BLaER1 (cell line): ENCODE data around the gene CXCR4.

Experiments used
- H3K27ac ChIP-seq: shearing (Covaris generic); formaldehyde crosslinking; 2 replicates; pipeline ENCODE4 v1.8.1; 2022
- H3K27me3 ChIP-seq: shearing (Covaris generic); formaldehyde crosslinking; 2 replicates; pipeline ENCODE4 v1.8.1; 2022
- H3K36me3 ChIP-seq: shearing (Covaris generic); formaldehyde crosslinking; 2 replicates; pipeline ENCODE4 v1.8.1; 2022
- H3K4me1 ChIP-seq: shearing (Covaris generic); formaldehyde crosslinking; 2 replicates; pipeline ENCODE4 v1.8.1; 2022
- H3K4me2 ChIP-seq: shearing (Covaris generic); formaldehyde crosslinking; 2 replicates; pipeline ENCODE4 v1.8.1; 2022
- H3K4me3 ChIP-seq: shearing (Covaris generic); formaldehyde crosslinking; 2 replicates; pipeline ENCODE4 v1.8.1; 2022
- H3K9ac ChIP-seq: shearing (Covaris generic); formaldehyde crosslinking; 2 replicates; pipeline ENCODE4 v1.8.1; 2022
- H3K9me3 ChIP-seq: shearing (Covaris generic); formaldehyde crosslinking; 2 replicates; pipeline ENCODE4 v1.8.1; 2022
- H4K20me1 ChIP-seq: shearing (Covaris generic); formaldehyde crosslinking; 2 replicates; pipeline ENCODE4 v1.8.1; 2022
- Cebpa-rat ChIP-seq: shearing (Covaris generic); IDR thresholded peaks from 2 replicates; pipeline ENCODE4 v1.8.1; 2022

Gene CXCR4

GRCh38 chr2:136117909-136118818, at the start of gene CXCR4:
Gene CXCR4, minus strand, starts transcription at chr2:136118149. Its CDS starts 89 bp downstream, at chr2:136118060.
- Histone ChIP-seq H4K20me1 (peaks cover 44% of the 10 kb centered on the region), H3K9ac (peak within 1 kb of the TSS; percentile 88), H3K27me3 (no peaks in the 10 kb centered on the region), H3K36me3 (peaks cover 27% of the 10 kb centered on the region), H3K9me3 (no peaks in the 10 kb centered on the region), H3K4me2 (peak within 1 kb of the TSS; percentile 99), H3K4me1 (peaks cover 51% of the 10 kb centered on the region), H3K4me3 (peak within 1 kb of the TSS; percentile 96), H3K27ac (peak within 1 kb of the TSS; percentile 89)
- no peak for TF ChIP-seq Cebpa-rat

- Histone ChIP-seq H3K9ac (no peak overlapping the region), H3K36me3 (no peaks in the 10 kb centered on the region), H3K4me1 (peaks cover 23% of the 10 kb centered on the region), H3K4me3 (no peak overlapping the region), H3K4me2 (no peak overlapping the region), H3K27me3 (no peaks in the 10 kb centered on the region), H4K20me1 (no peaks in the 10 kb centered on the region), H3K27ac (no peak overlapping the region), H3K9me3 (peaks cover 22% of the 10 kb centered on the region)
- TF ChIP-seq Cebpa-rat, result no peak
These were observed 46.4 kb upstream of the CXCR4 start for GRCh38 chr2:136164280-136164776.

- no peak for TF ChIP-seq Cebpa-rat
- no peak overlapping the region for H3K9ac ChIP-seq
- H3K27me3 ChIP-seq, result no peaks in the 10 kb centered on the region
- no peak overlapping the region for H3K27ac ChIP-seq
- peaks cover 23% of the 10 kb centered on the region for H3K4me1 ChIP-seq
- H4K20me1 ChIP-seq, result no peaks in the 10 kb centered on the region
- peak overlapping the region; percentile 66 for H3K4me2 ChIP-seq
- 0 out of 2 replicates have a peak, but pooled peaks cover 5% of the 10 kb centered on the region for H3K9me3 ChIP-seq
- no peak overlapping the region for H3K4me3 ChIP-seq
- H3K36me3 ChIP-seq, result no peaks in the 10 kb centered on the region
These were observed 44.5 kb upstream of the CXCR4 start for GRCh38 chr2:136162438-136162837.

- no peak overlapping the region for H3K9ac ChIP-seq
- H3K27ac ChIP-seq, result no peak overlapping the region
- no peaks in the 10 kb centered on the region for H3K27me3 ChIP-seq
- H3K4me1 ChIP-seq, result peaks cover 22% of the 10 kb centered on the region
- no peak for TF ChIP-seq Cebpa-rat
- peaks cover 6% of the 10 kb centered on the region for H3K9me3 ChIP-seq
- H3K4me2 ChIP-seq, result peak overlapping the region; percentile 35; the same call in 1 of the 2 replicates
- H4K20me1 ChIP-seq, result no peaks in the 10 kb centered on the region
- H3K4me3 ChIP-seq, result no peak overlapping the region
- no peaks in the 10 kb centered on the region for H3K36me3 ChIP-seq
These were observed 38.5 kb upstream of the CXCR4 start for GRCh38 chr2:136156411-136156810.

DNA sequence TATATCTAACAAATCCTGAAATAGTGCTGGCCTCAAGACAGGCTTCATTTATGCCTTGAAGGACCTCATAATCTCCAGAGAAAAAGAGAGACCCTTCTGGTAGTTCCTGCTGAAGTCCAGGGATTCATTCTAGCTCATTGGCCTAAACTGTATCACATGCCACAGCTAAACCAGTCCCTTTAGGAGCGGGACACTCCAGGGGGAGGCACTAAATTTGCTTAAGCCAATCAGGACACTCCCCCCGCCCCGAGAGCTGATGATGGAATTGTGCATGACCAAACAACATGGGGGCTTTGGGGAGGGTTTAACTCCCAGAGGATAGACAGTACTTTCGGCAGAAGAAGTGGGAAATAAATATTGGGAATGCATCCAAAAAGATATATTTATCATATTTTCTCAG, 36.4 kb upstream of the CXCR4 start:
- H3K4me2 ChIP-seq, result no peak overlapping the region
- no peaks in the 10 kb centered on the region for H3K27me3 ChIP-seq
- TF ChIP-seq Cebpa-rat, result no peak
- H3K27ac ChIP-seq, result no peak overlapping the region
- H3K9me3 ChIP-seq, result peaks cover 6% of the 10 kb centered on the region
- no peak overlapping the region for H3K4me3 ChIP-seq
- no peaks in the 10 kb centered on the region for H4K20me1 ChIP-seq
- no peaks in the 10 kb centered on the region for H3K36me3 ChIP-seq
- H3K9ac ChIP-seq, result no peak overlapping the region
- peaks cover 26% of the 10 kb centered on the region for H3K4me1 ChIP-seq

GRCh38 chr2:136151021-136151971, 33.3 kb upstream of the CXCR4 start:
- TF ChIP-seq Cebpa-rat, result no peak
- Histone ChIP-seq H3K27me3 (no peaks in the 10 kb centered on the region), H3K9me3 (peaks cover 22% of the 10 kb centered on the region), H4K20me1 (no peaks in the 10 kb centered on the region), H3K4me1 (peaks cover 20% of the 10 kb centered on the region), H3K4me3 (no peak overlapping the region), H3K9ac (no peak overlapping the region), H3K4me2 (peak overlapping the region; percentile 23; the same call in 1 of the 2 replicates), H3K36me3 (no peaks in the 10 kb centered on the region), H3K27ac (no peak overlapping the region)

DNA sequence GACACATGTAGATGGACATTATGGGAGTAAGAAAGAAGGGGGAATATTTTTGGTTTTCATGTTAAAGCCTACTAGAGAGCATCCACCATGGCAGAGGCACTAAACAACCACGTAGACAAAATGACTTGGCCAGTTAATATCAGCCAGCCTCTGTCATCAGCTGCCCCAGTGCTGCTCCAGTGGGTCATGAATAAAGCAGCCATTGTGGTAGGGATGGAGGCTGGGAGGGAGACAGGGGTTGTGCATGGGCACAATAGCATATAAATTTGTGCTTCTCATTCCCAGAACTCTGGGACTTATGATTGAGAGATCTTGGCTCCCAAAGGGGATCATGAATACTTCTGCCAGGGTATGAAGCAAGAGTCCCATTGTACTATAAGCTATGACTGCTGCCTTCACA, 31.1 kb upstream of the CXCR4 start:
- H3K36me3 ChIP-seq, result no peaks in the 10 kb centered on the region
- H3K4me3 ChIP-seq, result no peak overlapping the region
- peaks cover 27% of the 10 kb centered on the region for H3K9me3 ChIP-seq
- H3K4me1 ChIP-seq, result peaks cover 18% of the 10 kb centered on the region
- no peak overlapping the region for H3K4me2 ChIP-seq
- H3K27ac ChIP-seq, result no peak overlapping the region
- H3K27me3 ChIP-seq, result no peaks in the 10 kb centered on the region
- TF ChIP-seq Cebpa-rat, result no peak
- no peak overlapping the region for H3K9ac ChIP-seq
- H4K20me1 ChIP-seq, result no peaks in the 10 kb centered on the region

DNA sequence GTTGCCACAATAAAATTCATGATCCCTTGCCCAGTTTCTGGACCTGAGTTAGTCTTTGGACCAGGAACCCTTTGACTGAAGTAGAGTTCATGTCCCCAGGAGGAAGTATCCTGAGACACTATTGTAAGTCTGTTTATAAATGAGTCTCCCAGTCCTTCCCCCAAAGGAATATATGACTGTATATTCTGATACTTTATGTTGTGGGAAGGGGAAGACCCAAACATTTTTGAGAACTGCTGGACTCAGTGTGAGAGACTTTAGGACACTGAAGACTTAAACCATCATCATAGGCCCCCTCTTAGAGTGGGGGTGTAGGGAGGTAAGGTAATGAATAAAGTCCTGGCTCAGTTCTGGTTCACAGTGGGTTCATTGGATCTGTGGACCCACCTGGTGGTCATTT, 28.6 kb upstream of the CXCR4 start:
- no peak for TF ChIP-seq Cebpa-rat
- H3K4me2 ChIP-seq, result no peak overlapping the region
- no peak overlapping the region for H3K9ac ChIP-seq
- H3K27me3 ChIP-seq, result no peaks in the 10 kb centered on the region
- H4K20me1 ChIP-seq, result no peaks in the 10 kb centered on the region
- peaks cover 17% of the 10 kb centered on the region for H3K4me1 ChIP-seq
- no peak overlapping the region for H3K4me3 ChIP-seq
- H3K27ac ChIP-seq, result no peak overlapping the region
- H3K9me3 ChIP-seq, result peaks cover 22% of the 10 kb centered on the region; the same call in 1 of the 2 replicates
- H3K36me3 ChIP-seq, result no peaks in the 10 kb centered on the region

DNA sequence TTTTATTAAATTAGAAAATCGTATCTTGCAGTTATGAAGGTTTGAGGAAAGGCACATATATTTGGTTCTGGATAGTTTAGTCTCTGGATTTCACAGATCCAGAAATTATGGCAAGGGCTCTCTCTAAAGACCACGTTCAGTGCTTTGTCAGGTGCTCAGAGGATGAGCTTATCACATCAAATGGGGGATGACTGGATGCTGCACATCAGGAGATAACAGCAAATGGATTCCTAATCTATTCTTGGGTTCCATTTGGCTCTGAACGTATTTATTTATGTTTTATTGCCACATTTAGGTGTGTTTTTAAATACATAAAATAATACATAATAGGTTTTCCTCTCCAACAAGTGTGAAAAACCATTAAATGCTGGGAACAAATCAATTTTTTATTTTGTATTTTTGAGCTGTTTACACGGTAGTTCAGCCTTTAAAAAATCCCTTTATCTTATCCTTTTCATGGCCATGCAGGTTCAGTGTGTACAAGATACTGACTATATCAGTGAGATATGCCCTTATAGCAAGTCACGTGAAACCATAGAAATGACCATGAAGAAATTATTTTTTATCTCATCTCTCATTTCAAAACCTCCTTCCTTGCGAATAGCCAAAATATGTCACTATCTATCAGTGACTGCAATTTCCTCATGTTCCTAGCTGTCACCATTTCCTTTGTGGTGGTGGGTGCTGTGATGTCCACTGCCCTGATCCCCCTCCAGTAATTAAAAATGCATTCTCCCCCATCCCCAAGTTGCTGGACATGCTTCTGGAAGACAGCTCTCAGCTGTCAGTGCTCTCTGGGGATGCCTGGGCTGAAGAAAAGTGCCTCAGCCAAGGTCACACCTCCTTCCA, 25.9 kb upstream of the CXCR4 start:
- Histone ChIP-seq H3K4me1 (peaks cover 30% of the 10 kb centered on the region), H3K9ac (no peak overlapping the region), H3K9me3 (peaks cover 22% of the 10 kb centered on the region; the same call in 1 of the 2 replicates), H3K4me3 (no peak overlapping the region), H3K27ac (no peak overlapping the region), H3K36me3 (no peaks in the 10 kb centered on the region), H4K20me1 (no peaks in the 10 kb centered on the region), H3K4me2 (no peak overlapping the region), H3K27me3 (no peaks in the 10 kb centered on the region)
- no peak for TF ChIP-seq Cebpa-rat
